AG09309 (cell line): ENCODE data around the gene ERGIC1.

Experiments used
- DNase-seq: peaks from one replicate; pipeline ENCODE4 v3.0.0-alpha.2; 2010; ENCODE audit warnings: low read depth
- H3K4me3 ChIP-seq: 2 replicates; pipeline ENCODE4 v1.5.1; 2011; ENCODE audit warnings: mild to moderate bottlenecking, low read depth, low read length, moderate library complexity; ENCODE audit not compliant: control insufficient read depth
- CTCF ChIP-seq: IDR thresholded peaks from 2 replicates; pipeline ENCODE4 v1.5.1; 2011; ENCODE audit warnings: mild to moderate bottlenecking, low read depth, low read length, inconsistent platforms; ENCODE audit not compliant: insufficient read depth, control insufficient read depth; ENCODE audit errors: missing control alignments

ERGIC1 gene

DNA sequence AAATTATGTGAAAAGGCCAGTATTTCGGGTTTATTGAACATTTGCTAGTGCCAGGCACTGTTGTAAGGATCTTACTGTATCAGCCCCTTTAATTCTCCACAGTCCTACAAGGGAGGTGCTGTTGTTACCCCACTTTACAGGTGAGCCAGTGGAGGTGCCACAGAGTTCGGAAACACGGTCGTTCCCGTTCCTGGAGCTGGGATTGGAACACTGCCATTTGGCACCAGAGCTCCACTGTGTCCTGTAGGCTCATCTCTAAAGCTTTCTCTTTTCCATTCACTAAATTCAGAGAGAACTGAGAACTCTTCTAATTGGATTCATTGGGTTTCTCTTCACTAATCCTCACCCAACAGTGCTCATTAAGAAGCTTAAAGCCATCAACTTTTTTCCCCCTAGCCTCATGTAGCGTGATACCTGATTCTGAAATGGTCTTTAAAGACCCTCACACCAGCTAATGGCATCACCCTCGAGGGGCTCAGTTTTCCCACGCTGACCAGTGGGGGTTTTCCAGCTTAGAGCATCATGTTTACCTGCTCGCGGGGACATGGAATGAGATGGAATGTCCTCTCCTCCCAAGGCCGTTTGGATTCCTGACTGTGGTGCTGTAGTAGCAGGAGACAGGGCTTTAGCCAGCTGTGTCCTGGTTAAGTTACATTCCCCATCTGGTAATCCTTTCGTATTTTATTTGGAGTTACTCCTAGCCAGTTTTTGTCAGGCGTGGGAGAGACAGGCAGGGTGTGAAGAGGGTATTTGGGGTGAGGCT lies 5.8 kb downstream of the ERGIC1 start:
- TF ChIP-seq CTCF: no peak
- no peak for DNase-seq
- H3K4me3 ChIP-seq: no peak overlapping the region

DNA sequence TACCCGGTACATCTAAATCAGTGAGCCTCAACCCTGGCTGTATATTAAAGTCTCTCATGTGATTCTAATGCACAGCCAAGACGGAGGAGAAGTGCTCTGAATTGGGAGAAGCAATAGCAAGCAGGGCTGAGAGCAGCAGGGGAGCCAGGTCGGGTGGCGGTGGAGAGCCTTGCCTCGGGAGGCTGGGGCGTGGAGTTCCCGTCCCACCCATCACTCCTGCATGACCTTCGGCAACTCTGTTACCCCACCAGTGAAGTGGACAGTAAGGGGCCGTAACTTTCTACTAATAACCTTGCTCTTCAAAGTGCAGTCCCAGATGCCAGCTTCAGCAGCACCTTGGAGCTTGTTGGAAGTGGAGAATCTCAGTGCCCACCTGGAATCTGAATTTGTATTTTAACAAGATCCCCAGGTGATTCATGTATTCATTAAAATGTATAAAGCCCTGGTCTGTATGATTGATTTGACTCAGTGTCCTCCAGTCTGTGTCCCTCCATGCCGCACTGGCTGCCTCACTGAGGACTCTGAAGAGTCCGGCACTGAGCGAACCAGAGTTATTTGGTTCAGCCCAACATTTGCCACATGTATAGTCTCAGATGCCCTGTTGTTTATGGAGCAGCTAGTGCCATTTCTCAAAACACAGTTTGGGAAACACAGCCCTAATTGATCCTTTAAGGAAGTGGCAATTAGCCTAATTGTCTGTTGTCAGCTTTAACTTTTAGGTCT lies 6.5 kb downstream of the ERGIC1 start:
- no peak for TF ChIP-seq CTCF
- DNase-seq: no peak
- no peak overlapping the region for H3K4me3 ChIP-seq

- no peak for DNase-seq
- no peak for TF ChIP-seq CTCF
- no peak overlapping the region for H3K4me3 ChIP-seq
Measured at GRCh38 chr5:172841256-172841655, 7.2 kb downstream of the ERGIC1 start.

GRCh38 chr5:172843825-172844576 lies 9.9 kb downstream of the ERGIC1 start:
- H3K4me3 ChIP-seq: no peak overlapping the region
- DNase-seq: no peak
- no peak for TF ChIP-seq CTCF

- TF ChIP-seq CTCF: no peak
- no peak for DNase-seq
Measured at GRCh38 chr5:172844577-172844838, 10.5 kb downstream of the ERGIC1 start.

DNA sequence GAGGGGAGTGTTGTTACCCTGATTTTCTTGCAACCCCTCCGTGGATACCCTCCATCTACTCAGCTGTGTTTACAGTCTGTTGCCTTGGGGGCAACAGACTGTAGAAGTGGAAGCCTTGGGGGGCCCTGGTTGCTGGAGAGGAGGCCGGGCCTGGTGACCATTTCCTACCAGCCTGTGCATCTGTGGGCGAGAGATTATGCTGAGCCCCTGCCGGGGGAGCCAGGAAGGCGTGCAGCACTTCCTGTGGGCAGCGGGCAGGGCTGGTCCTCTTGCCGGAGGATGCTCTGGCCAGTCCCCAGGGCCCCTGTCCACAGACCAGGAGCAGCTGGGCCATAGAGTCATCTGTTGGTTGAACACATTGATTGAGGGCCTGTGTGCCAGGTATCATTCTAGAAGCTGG lies 11.1 kb downstream of the ERGIC1 start:
- no peak for DNase-seq
- TF ChIP-seq CTCF: no peak
- no peak overlapping the region for H3K4me3 ChIP-seq

More at GRCh38 chr5:172844577-172844838, 10.5 kb downstream of the ERGIC1 start:
- no peak overlapping the region for H3K4me3 ChIP-seq
